Measurements from ENCODE around the gene MESP1. TPM values are rescaled to one million over a fixed set of nuclear protein-coding genes. Genes with fewer than 3 reads are reported as not detected.

MESP1 gene
- polyA plus RNA-seq, 1 donor (not counting 4 experiments of a cell fraction or from before 2014, with no cell fraction given), result not detected

- H3K27me3 ChIP-seq (ENCODE audit: control insufficient read depth, extremely low read depth, insufficient read depth, low read length), result no peaks in the 10 kb centered on the region
- H3K9ac ChIP-seq (ENCODE audit: control insufficient read depth, extremely low read depth, insufficient read depth, low read length), result no peak overlapping the region
- no peaks in the 10 kb centered on the region for H3K9me1 ChIP-seq (ENCODE audit: control insufficient read depth, extremely low read depth, insufficient read depth, low read length)
- H3K36me3 ChIP-seq (ENCODE audit: control insufficient read depth in 2 of 2, extremely low read depth in 1 of 2, insufficient read depth in 2 of 2, low read length in 2 of 2), result no peaks in the 10 kb centered on the region
- H3K4me2 ChIP-seq (ENCODE audit: control insufficient read depth, extremely low read depth, insufficient read depth, low read depth, low read length), result no peak overlapping the region
- no peak overlapping the region for H2AFZ ChIP-seq (ENCODE audit: control insufficient read depth, low read length)
- no peaks in the 10 kb centered on the region for H3K9me3 ChIP-seq (ENCODE audit: control insufficient read depth, low read depth, low read length)
- dilution Hi-C loops (cut with MboI; ENCODE audit: extremely low pct_ligation_motif_present, low sequenced_read_pairs), result no loop called here
- no peaks in the 10 kb centered on the region for H4K20me1 ChIP-seq (ENCODE audit: control insufficient read depth, extremely low read depth, insufficient read depth, low read length)
- FAIRE-seq, result no peak
- no peak for TF ChIP-seq EZH2 (IDR thresholded peaks at IDR 0.05; ENCODE audit: low read length)
- no peaks in the 10 kb centered on the region for H3K4me1 ChIP-seq (ENCODE audit: control insufficient read depth, extremely low read depth, insufficient read depth, low read length)
- H3K79me2 ChIP-seq (ENCODE audit: control insufficient read depth, insufficient read depth, low read length), result no peaks in the 10 kb centered on the region
- no peak overlapping the region for H3K4me3 ChIP-seq (ENCODE audit: control insufficient read depth in 2 of 3, extremely low read depth in 1 of 3, insufficient read depth in 2 of 3, low read depth in 1 of 3, low read length in 3 of 3)
- H3K27ac ChIP-seq (ENCODE audit: control insufficient read depth, insufficient read depth, low read length), result no peak overlapping the region
- no peak for DNase-seq (ENCODE audit: low read depth, low spot score)
Observed at GRCh38 chr15:89795996-89796395, 44.9 kb upstream of the MESP1 start.

- no peak for DNase-seq (ENCODE audit: low read depth, low spot score)
- Histone ChIP-seq H3K4me1 (ENCODE audit: control insufficient read depth, extremely low read depth, insufficient read depth, low read length) (no peaks in the 10 kb centered on the region), H3K4me2 (ENCODE audit: control insufficient read depth, extremely low read depth, insufficient read depth, low read depth, low read length) (no peak overlapping the region), H4K20me1 (ENCODE audit: control insufficient read depth, extremely low read depth, insufficient read depth, low read length) (no peaks in the 10 kb centered on the region), H3K9me1 (ENCODE audit: control insufficient read depth, extremely low read depth, insufficient read depth, low read length) (no peaks in the 10 kb centered on the region), H3K9ac (ENCODE audit: control insufficient read depth, extremely low read depth, insufficient read depth, low read length) (no peak overlapping the region), H3K4me3 (ENCODE audit: control insufficient read depth in 2 of 3, extremely low read depth in 1 of 3, insufficient read depth in 2 of 3, low read depth in 1 of 3, low read length in 3 of 3) (no peak overlapping the region), H3K79me2 (ENCODE audit: control insufficient read depth, insufficient read depth, low read length) (no peaks in the 10 kb centered on the region), H3K36me3 (ENCODE audit: control insufficient read depth in 2 of 2, extremely low read depth in 1 of 2, insufficient read depth in 2 of 2, low read length in 2 of 2) (no peaks in the 10 kb centered on the region), H3K9me3 (ENCODE audit: control insufficient read depth, low read depth, low read length) (no peaks in the 10 kb centered on the region), H3K27ac (ENCODE audit: control insufficient read depth, insufficient read depth, low read length) (no peak overlapping the region), H3K27me3 (ENCODE audit: control insufficient read depth, extremely low read depth, insufficient read depth, low read length) (no peaks in the 10 kb centered on the region), H2AFZ (ENCODE audit: control insufficient read depth, low read length) (no peak overlapping the region)
- TF ChIP-seq EZH2 (IDR thresholded peaks at IDR 0.05; ENCODE audit: low read length) (no peak), CTCF (optimal IDR thresholded peaks at IDR 0.05 in 1 of 3, IDR thresholded peaks at IDR 0.05 in 1 of 3, conservative IDR thresholded peaks at IDR 0.05 in 1 of 3; ENCODE audit: extremely low read depth in 1 of 3, insufficient read depth in 2 of 3, low read length in 3 of 3) (no peak)
- FAIRE-seq, result no peak
- dilution Hi-C loops (cut with MboI; ENCODE audit: extremely low pct_ligation_motif_present, low sequenced_read_pairs), result no loop called here
Observed at GRCh38 chr15:89794627-89795241, 43.7 kb upstream of the MESP1 start.
